Ovary (tissue), 3 donors: ENCODE results near the gene SLC9A1.

Experiments used
- CTCF ChIP-seq, 3 donors: fragments of 450-650 bp in 2 of 3; fragments of 200-600 bp in 1 of 3; IDR thresholded peaks; one replicate each; pipeline versions ENCODE4 v1.5.1 to v1.8.0; 2016 to 2022; ENCODE audit warnings: antibody characterized with exemption in 3 of 3, mild to moderate bottlenecking in 1 of 3
- POLR2A ChIP-seq: fragments of 450-650 bp; IDR thresholded peaks from one replicate; pipeline ENCODE4 v1.6.1; 2017; ENCODE audit warnings: antibody characterized with exemption, mild to moderate bottlenecking, moderate library complexity
- donor health status: DM: no; HTN: no; CAD: no.

GRCh38 chr1:27102134-27102706 is 52.7 kb downstream of the SLC9A1 start:
- TF ChIP-seq CTCF (IDR thresholded peaks at IDR 0.05) (no peak), POLR2A (no peak)
